LNCAP (cell line): ENCODE results near the gene INHBC.
A peak's percentile ranks its signal among the peaks of the same experiment; 100 is the strongest.

Experiments
- TF ChIP-seq, protein P1 (sequence below): fragments of 450-650 bp; IDR thresholded peaks from 2 replicates; pipeline ENCODE4 v1.5.1; 2017; ENCODE audit warnings: mild to moderate bottlenecking

Gene INHBC

DNA sequence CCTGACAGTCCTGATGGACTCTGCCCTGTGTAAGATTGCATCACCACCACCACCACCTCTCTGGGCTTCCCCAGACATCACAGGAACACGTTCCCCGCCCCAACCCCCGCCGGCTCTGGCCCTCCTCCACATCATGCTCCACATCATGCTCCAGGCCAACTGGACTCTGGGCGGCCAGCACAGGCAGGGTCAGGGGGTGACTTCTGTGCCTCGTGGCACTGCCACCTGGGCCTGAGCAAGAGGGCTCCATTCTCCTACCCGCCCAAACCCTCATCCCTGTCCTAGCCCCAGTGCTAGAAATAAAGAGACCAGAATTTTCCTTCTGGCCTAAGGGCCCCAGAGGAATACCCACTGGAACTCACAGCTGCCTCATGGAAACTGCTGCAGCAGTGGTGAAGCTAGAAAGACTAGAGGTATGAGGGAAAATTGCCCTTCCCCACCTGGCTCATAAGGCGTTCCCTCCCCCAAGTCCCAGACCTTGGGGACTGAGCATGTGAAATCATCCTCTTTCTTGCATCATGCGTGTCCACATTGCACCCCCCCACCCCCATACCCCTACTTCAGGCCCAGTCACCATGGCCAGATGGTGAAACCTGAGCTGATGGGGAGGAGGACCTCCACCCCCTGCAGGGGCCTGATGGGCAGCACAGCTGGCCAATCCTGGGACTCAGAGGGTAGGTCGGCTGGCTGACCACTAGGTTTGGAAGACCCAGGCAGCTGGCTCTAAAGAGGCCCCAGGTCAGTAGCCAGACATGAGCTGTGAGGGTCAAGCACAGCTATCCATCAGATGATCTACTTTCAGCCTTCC is 20.2 kb downstream of the INHBC start, which contains the start of gene INHBE:
Gene INHBE (plus strand): TSS at position 742 of the 808 bp plus-strand sequence. CDS start 230 bp downstream, outside the sequence.
- TF ChIP-seq, protein P1, sequence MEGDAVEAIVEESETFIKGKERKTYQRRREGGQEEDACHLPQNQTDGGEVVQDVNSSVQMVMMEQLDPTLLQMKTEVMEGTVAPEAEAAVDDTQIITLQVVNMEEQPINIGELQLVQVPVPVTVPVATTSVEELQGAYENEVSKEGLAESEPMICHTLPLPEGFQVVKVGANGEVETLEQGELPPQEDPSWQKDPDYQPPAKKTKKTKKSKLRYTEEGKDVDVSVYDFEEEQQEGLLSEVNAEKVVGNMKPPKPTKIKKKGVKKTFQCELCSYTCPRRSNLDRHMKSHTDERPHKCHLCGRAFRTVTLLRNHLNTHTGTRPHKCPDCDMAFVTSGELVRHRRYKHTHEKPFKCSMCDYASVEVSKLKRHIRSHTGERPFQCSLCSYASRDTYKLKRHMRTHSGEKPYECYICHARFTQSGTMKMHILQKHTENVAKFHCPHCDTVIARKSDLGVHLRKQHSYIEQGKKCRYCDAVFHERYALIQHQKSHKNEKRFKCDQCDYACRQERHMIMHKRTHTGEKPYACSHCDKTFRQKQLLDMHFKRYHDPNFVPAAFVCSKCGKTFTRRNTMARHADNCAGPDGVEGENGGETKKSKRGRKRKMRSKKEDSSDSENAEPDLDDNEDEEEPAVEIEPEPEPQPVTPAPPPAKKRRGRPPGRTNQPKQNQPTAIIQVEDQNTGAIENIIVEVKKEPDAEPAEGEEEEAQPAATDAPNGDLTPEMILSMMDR: no peak

DNA sequence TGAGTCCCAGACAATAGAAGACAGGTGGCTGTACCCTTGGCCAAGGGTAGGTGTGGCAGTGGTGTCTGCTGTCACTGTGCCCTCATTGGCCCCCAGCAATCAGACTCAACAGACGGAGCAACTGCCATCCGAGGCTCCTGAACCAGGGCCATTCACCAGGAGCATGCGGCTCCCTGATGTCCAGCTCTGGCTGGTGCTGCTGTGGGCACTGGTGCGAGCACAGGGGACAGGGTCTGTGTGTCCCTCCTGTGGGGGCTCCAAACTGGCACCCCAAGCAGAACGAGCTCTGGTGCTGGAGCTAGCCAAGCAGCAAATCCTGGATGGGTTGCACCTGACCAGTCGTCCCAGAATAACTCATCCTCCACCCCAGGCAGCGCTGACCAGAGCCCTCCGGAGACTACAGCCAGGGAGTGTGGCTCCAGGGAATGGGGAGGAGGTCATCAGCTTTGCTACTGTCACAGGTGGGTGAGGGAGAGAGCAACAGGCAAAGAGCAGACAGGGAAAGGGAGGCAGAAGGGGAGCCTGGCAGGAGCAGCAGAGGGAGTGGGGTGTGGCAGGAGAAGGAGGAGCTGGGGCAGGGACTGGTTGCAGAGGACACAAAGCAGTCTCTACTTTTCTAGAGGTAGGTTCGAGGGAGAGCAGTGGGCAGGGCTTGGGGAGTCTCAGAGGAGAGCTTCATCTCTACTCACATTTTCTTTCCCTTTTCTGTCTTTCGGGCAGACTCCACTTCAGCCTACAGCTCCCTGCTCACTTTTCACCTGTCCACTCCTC is 21.0 kb downstream of the INHBC start:
- TF ChIP-seq, protein P1: no peak

DNA sequence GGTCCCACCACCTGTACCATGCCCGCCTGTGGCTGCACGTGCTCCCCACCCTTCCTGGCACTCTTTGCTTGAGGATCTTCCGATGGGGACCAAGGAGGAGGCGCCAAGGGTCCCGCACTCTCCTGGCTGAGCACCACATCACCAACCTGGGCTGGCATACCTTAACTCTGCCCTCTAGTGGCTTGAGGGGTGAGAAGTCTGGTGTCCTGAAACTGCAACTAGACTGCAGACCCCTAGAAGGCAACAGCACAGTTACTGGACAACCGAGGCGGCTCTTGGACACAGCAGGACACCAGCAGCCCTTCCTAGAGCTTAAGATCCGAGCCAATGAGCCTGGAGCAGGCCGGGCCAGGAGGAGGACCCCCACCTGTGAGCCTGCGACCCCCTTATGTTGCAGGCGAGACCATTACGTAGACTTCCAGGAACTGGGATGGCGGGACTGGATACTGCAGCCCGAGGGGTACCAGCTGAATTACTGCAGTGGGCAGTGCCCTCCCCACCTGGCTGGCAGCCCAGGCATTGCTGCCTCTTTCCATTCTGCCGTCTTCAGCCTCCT is 21.6 kb downstream of the INHBC start:
- TF ChIP-seq, protein P1: peak; percentile 57

DNA sequence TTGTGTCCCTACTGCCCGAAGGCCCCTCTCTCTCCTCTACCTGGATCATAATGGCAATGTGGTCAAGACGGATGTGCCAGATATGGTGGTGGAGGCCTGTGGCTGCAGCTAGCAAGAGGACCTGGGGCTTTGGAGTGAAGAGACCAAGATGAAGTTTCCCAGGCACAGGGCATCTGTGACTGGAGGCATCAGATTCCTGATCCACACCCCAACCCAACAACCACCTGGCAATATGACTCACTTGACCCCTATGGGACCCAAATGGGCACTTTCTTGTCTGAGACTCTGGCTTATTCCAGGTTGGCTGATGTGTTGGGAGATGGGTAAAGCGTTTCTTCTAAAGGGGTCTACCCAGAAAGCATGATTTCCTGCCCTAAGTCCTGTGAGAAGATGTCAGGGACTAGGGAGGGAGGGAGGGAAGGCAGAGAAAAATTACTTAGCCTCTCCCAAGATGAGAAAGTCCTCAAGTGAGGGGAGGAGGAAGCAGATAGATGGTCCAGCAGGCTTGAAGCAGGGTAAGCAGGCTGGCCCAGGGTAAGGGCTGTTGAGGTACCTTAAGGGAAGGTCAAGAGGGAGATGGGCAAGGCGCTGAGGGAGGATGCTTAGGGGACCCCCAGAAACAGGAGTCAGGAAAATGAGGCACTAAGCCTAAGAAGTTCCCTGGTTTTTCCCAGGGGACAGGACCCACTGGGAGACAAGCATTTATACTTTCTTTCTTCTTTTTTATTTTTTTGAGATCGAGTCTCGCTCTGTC is 22.3 kb downstream of the INHBC start:
- TF ChIP-seq, protein P1: no peak

DNA sequence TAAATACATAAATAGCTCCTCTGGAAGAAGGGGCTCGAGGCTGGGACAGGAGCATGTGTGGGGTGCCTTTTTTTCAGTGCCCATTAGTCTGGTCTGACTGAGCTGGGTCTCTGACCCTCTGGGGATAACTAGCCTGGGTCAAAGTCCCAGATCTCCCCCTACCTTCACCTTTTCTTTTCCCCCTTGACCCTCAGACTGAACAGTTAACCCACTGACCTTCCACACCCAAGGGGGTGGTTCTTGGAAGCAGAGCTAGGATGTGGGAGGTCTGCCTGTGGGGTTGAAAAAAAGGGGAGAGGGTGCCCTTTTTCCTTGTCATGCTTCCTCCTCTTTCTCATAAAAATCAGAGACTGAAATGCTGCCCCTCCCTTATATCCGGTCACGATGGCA is 24.1 kb downstream of the INHBC start:
- TF ChIP-seq, protein P1: no peak

DNA sequence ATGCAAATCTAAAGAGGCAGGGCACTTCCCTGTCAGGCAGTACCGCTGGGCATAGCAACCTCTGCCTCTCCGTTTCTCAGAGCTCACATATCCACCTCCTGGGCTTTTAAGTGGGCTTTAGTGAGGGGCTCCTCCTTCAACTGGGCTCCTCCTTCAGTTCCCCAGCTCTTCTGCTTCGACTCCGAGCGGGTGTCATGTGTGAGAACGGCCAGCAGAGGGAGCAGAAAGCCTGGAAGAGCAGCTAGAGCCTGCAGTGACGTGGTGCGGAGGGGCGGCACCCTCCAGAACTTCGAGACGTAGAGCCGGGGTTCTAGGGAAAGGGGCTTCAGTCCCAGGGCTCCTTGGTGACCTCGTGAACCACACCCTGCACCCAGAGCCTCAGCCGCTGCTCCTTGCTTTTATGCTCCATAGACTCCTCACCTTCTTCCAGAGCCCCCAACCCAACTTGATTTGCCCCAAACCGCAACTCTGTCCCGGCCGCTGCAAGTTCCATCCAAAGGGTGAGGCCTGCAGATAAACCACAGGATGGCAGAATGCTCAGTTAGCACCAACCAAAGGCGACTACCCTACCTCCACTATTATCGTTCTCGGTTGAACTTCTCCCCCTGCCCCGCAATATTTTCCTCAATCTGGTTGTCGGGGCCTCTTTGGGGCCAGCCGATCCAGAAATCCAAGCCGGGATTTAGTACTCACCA is 24.6 kb downstream of the INHBC start:
- TF ChIP-seq, protein P1: peak; percentile 85
